Erythroblast (primary cell): ENCODE measurements around the gene GABRA4.

Experiments
- GATA1 ChIP-seq: IDR thresholded peaks from 2 replicates; pipeline ENCODE4 v1.6.1; 2011; ENCODE audit warnings: low read depth, mild to moderate bottlenecking, control low read depth, low read length, moderate library complexity
- POLR2A ChIP-seq: IDR thresholded peaks from 2 replicates; pipeline ENCODE4 v1.6.1; 2011; ENCODE audit warnings: mild to moderate bottlenecking, low read length

GRCh38 chr4:46992338-46992737 is 1.0 kb downstream of the GABRA4 start:
- no peak for TF ChIP-seq POLR2A
- no peak for TF ChIP-seq GATA1
